ENCODE data around the gene CCDC85B.

Gene CCDC85B

GRCh38 chr11:65912845-65913244 lies 22.4 kb downstream of the CCDC85B start:
- DNase-seq, result no peak

- DNase-seq, result no peak
Measured at GRCh38 chr11:65915101-65915820, 24.8 kb downstream of the CCDC85B start.

GRCh38 chr11:65915821-65916251 lies 25.4 kb downstream of the CCDC85B start:
- peak; percentile 69 for DNase-seq

GRCh38 chr11:65916391-65916790 lies 25.9 kb downstream of the CCDC85B start:
- DNase-seq, result no peak

GRCh38 chr11:65917077-65917433 lies 26.6 kb downstream of the CCDC85B start:
- DNase-seq, result no peak

GRCh38 chr11:65917434-65918210 lies 27.1 kb downstream of the CCDC85B start:
- no peak for DNase-seq

- no peak for DNase-seq
Measured at GRCh38 chr11:65918211-65919140, 28.0 kb downstream of the CCDC85B start, which contains the start of gene C11orf68. TSS of gene C11orf68 (minus strand) at chr11:65919062. CDS start at chr11:65919031, 31 bp downstream.

GRCh38 chr11:65919141-65919572 lies 28.7 kb downstream of the CCDC85B start, which contains the start of gene DRAP1:
TSS of gene DRAP1 (plus strand) at chr11:65919426. CDS start at chr11:65919502, 76 bp downstream.
- peak; percentile 86 for DNase-seq

GRCh38 chr11:65919573-65920371 lies 29.3 kb downstream of the CCDC85B start:
- DNase-seq, result no peak

GRCh38 chr11:65920372-65920802 lies 29.9 kb downstream of the CCDC85B start:
- DNase-seq, result no peak

GRCh38 chr11:65921033-65921555 lies 30.6 kb downstream of the CCDC85B start:
- no peak for DNase-seq

GRCh38 chr11:65921876-65922275 lies 31.4 kb downstream of the CCDC85B start:
- no peak for DNase-seq

- no peak for DNase-seq
Measured at GRCh38 chr11:65922565-65922964, 32.1 kb downstream of the CCDC85B start.

GRCh38 chr11:65925397-65925796 lies 34.9 kb downstream of the CCDC85B start:
- DNase-seq, result no peak

GRCh38 chr11:65927904-65928397 lies 37.5 kb downstream of the CCDC85B start:
- no peak for DNase-seq

- no peak for DNase-seq
Measured at GRCh38 chr11:65928667-65929066, 38.2 kb downstream of the CCDC85B start.

GRCh38 chr11:65931773-65932557 lies 41.5 kb downstream of the CCDC85B start:
- no peak for DNase-seq

GRCh38 chr11:65932558-65932919 lies 42.1 kb downstream of the CCDC85B start:
- DNase-seq, result no peak

- no peak for DNase-seq
Measured at GRCh38 chr11:65934014-65934413, 43.5 kb downstream of the CCDC85B start.

- DNase-seq, result no peak
Measured at GRCh38 chr11:65937766-65938165, 47.3 kb downstream of the CCDC85B start.

Data from GOT3 (cell line).